NCI-H82 treated with DMSO at 0.1 percent for 48 hours (cell line): ENCODE results near the gene LPAR3.
"Not testable (repeated sequence)": the region's sequence is repeated elsewhere in the genome, so short reads cannot be mapped to it uniquely, and the experiment has no call there.

ENCODE experiments used
- DNase-seq: peaks from one replicate; lab custom pipeline; 2025; ENCODE audit not compliant: unreplicated experiment; lab: John Stamatoyannopoulos, UW

The LPAR3 gene, protein sequence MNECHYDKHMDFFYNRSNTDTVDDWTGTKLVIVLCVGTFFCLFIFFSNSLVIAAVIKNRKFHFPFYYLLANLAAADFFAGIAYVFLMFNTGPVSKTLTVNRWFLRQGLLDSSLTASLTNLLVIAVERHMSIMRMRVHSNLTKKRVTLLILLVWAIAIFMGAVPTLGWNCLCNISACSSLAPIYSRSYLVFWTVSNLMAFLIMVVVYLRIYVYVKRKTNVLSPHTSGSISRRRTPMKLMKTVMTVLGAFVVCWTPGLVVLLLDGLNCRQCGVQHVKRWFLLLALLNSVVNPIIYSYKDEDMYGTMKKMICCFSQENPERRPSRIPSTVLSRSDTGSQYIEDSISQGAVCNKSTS

DNA sequence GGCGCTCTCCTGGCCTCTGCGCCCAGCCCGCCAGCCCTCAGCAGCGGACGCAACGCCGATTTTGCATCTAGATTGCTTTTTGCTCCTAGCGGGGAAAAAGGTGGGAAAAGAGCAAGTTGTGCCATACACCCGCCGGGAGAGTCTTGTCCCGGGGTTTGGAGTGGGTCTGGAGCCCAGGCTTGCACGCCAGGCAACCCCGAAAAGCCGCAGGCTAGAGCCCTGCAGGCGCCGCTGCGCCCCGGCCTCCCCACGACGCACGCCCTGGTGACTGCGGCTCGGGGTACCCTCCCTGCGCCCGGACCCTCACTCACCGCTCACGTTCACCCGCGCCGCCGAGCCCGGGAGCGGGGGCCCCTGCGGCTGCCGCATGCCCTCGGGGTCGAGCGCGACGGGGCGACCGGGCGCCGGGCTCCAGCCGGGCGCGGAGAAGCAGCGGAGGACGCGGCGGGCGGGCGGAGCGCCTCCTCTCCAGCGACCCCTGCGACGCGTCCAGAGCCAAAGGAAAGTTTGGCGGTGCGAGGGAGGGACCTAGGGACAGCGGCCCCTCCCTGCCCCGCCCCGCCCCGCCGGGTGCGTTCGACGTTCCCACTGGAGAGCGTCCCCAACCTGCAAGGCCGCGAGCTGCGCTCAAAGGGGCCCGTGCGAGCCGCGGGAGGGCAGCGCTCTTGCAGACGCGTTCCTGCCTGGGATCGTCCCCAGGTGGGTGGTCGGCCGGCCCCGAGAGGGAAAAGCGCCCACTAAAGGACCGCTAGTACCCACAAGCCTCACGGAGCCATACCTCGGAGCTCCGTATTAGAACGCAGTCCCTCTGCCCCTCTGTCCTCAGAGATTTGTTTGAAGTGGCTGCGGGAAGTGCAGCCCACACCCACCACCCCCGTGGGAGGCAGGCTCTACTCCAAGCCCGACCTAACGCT lies at the start of gene LPAR3:
TSS of gene LPAR3 (minus strand) at position 502 of the 914 bp plus-strand sequence. CDS start 27,086 bp downstream, outside the sequence.
- peak; percentile 35 for DNase-seq

DNA sequence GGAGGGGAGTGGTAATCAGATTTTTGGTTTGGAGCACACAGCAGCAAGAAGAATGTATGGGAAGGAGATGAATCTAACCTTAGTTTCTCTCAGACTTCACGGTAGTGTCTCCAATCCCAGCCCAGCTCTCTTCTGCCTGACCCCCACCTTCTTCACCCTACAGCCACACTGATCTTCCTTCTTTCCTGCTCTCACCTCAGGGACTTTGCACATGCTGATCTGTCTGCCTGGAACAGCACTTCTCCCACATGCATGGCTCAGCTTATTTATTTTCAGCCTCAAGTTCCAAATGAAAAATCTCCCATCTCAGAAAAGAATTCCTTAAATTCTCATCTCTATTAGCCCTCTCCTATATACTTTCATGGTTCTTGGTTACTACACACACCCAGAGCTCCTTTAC lies 48.8 kb upstream of the LPAR3 start:
- DNase-seq, result no peak

DNA sequence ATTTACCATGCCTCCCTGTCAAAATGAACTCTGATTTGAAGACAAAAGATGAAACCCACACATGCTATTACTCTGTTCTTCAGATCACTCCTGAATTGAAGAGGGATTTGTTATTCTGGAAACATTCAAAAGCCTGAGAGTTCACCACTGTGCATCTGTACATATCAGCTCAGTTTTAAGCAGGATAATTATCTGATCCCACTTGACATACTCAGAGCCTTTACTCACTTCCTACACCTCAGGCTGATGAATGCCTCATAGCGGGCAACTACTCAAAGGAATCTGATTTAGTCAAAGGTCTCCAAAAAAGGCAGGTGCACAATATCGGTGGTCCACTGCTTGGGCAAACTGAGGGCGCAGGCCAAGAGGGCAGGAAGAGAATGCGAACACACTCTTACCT lies 47.5 kb upstream of the LPAR3 start:
- DNase-seq, result no peak

DNA sequence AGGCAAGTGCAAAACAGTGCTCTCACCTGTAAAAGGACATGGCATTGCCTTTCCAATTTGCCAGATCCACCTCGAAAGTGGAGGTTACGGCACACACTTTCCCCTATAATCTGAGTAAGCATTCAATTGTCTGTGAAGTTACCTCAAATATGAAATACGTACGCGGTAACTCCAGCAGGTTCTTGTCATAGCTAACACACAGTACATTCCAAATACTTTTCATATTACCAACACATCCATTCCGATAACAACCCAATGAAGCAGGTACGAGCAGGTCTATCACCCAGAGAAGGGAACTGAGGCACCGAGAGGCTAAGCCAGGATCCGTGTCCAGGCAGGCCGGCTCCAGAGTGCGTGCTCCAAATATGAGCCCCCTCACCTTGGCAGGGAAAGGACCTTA lies 46.8 kb upstream of the LPAR3 start:
- DNase-seq, result no peak

DNA sequence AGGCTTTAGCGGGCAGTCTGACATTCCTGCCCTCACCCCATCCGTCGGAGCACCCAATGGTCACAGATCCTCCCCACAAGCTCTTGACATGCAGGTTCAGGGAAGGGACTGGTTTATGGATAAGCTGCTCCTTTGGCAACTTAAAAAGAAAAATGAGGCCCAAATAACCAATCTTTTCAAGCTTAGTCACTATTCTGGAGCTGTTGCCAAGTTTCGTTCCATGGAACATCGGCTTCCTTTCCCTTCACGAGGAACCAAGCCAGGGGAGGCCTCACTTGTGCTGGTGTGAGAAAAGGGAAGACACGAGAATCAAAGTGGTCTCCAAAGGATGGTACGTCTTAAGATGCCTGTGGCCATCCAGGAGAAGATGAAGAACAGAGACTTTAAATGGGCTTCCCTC lies 46.1 kb upstream of the LPAR3 start:
- DNase-seq, result no peak

DNA sequence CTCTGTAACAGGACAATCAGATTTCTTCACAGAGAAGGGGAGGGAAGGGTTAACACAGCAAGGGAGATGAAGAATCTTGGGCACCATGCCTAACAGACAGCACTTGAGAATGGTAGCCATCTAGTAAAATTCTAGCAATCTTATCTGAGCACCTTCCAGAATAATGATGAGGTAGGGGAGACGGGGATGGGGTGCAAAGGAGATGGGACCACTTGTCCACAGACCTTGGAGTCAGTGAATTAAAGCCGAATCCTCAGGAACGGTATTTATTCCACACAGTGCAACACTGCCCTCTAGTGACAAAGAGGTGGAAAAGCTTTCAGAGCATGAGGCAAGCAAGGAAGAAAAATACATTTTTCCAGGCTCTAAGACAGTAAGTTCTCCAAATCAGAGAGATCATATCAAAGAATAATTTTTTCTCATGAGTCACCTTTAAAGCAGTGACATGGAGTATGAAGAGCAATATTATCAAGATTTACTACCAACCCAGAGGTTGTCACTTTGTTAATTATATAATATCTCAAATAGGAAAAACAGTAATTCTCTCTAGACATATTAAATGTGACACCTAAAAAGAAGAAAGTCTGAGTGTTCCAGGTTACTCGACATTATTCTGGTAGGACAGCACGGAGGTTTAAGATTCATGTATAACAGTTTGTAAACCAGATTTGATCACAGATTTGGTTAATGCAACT lies 43.3 kb upstream of the LPAR3 start:
- DNase-seq, result peak; percentile 44

DNA sequence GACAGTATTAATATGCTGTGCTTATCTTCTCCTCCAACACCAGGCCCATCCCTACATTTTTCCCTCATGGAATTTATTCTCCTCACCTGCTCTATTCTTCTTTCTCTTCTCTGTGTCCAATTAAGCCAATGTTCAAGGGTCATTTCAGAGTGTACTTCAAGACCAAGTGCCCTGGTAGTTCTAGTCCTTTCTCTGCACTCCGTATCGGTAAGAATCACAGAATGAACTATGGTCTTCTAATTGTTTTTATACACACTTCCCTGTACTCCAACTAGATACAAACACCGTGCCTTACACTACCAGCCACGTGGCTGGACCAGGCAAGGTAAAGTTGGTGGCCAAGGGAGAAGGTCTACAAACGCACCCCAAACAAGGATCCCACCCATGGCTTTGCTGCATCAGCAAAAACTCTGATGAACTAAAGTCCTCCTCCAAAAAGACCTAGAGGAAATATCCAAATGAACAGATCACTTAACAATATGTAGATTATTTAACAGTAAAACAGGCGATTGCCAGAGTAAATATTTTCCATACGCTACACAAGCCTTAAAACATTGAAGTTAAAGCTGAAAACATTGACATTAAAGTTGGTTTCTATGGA lies 40.1 kb upstream of the LPAR3 start:
- no peak for DNase-seq

DNA sequence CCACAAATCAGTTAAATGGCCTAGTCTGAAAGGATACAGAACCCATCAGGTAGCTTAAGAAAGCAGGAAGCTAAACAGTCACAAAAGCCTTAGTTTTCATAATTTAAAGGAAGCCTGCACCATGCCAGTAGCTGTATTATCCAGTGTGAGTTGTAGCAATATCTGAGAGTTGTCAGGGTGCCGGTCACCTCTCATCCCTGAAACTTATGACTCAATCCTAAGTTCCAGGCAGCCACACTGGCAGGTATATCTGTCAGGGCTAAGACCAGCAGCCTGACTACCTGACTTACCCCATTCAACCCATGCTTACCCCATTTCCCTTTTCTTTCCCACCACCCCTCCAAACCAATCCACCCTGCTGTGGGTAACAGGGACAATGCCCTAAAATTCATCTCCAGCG lies 37.8 kb upstream of the LPAR3 start:
- DNase-seq, result no peak

DNA sequence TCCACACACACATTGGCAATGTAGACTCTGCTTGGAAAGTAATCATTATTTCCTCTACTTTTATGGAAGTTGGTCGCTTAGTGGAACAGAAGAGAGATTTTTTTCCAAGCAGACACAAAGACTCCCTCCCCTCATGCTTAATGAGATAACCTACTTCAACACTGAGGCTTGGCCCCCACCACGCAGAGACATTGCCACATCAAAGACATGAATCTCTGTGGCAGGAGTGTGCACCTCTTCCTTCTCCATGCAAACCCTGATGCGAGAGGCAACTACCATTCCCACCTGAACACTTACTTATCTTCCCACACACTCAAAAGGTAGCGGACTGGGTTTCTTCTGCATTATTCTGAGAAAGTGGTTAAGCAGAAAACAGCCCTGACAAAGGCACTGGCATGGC lies 37.3 kb upstream of the LPAR3 start:
- DNase-seq, result no peak

DNA sequence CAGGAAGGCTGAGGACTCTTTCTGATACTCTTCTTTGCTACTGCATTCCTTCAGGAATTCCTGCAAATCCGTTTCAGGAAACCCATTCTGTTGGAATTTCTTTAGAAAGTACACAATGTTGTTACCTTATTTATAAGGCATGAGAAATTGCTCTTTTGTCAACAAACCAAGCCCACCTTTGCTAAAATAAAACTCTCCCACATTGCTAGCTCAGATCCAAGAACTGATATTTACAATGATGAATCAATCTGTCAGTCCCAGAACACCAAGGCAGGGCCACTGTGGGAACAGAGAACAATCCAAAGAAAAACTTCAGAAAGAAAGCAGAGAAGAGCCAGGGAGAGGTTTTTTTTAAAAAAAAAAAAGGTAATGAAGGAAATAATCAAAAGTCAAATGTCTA lies 36.6 kb upstream of the LPAR3 start:
- DNase-seq, result no peak

DNA sequence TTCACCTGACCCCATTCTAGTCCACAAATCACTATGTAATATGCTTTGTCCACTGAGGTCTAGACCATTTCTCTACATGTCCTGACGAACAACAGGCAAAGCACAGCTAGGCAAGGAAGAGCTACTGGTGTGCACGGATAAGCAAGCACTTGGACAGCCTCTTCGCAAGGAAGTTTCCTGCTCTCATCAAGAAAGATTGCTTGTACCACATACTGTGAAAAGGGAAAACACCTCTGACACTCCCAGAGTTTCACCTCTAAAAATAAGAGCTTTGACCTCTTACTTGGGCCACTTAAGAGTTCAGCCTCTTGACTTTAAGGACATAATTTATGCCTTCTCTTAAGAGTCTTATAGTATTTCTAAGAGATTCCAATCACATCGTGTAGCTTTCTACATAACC lies 36.0 kb upstream of the LPAR3 start:
- DNase-seq, result no peak

DNA sequence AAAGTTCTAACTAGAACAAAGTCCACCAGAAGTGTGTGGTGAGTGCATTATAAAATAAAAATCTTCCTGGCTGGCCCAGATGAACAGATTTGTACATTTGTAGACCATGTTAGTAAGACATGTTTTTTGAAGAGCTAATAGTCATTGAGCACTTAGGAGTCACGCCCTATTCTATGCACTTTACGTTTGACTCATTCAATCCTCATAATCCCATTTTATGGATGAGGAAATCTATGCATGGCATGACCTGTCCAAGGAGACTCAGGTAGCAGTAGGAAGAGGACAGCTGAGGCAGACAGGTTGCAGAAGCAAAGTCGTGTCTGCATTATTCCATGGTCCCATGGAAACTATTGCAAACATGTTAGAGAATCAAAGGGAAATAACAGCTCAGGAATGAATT lies 30.3 kb upstream of the LPAR3 start:
- no peak for DNase-seq

DNA sequence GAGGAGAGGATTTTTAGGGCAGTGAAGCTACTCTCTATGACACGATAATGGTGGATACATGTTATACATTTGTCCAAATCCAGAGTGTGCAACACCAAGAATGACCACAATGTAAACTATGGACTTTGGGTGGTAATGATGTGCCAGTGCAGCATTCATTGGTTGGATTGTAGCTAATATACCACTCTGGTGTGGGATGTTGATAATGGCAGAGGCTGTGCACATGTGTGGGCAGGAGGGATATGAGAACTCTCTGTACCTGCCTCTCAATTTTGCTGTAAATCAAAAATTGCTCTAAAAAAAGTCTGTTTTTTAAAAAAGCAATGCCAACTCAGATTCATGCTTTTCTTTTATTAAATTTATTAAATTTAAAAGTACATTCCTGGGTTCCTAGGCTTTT lies 27.2 kb upstream of the LPAR3 start:
- no peak for DNase-seq

DNA sequence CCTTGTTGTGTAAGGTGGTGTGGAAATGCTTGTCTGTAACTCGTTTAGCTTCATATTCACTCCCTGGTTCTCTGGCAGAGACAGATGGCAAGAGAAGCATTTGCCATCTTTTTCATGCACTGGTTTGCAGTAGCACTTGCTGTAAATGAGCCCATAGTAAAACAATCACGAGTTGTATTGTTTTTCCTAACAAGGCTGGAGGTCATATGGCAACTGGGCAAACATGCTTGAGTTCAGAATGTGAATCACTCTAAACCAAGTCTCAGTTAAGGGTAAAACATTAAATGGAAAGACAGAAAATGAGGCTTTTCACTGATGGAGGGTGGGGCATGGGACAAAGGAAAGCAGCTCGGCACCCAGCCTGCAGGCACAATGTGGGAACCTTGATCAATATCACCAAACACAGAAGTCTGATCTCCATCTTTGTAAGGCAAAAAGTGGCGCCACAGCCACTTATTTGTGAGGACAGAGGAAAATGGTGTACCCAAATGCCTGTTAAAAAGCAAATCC lies 26.5 kb upstream of the LPAR3 start:
- no peak for DNase-seq

DNA sequence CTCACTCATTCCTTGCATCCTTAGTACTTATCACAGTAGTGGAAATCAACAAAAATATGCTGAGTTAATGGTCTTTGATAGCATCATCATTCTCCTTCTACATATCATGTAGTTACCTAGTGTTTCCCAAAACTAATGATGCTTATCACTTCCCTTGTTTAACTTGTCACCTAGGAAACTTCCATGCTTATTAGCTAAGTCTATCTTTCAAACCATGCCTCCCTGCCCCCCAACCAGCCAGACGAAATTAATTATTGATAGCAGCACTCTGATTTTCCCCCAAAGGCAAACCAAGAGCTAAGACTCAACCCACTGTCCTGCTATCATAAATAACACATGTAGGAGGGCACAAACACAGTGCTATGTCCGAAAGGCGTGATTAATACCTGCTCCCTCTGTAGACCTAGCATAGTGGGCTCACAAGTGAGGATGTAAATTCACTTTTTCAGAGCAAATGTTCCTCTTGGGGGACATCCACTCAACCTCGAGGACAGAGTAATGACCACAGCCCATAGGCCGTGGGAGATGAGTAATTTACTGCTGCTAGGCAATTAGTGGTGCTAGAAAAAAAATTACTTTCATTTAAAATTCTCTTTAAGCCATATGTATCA lies 25.8 kb upstream of the LPAR3 start:
- DNase-seq, result no peak

DNA sequence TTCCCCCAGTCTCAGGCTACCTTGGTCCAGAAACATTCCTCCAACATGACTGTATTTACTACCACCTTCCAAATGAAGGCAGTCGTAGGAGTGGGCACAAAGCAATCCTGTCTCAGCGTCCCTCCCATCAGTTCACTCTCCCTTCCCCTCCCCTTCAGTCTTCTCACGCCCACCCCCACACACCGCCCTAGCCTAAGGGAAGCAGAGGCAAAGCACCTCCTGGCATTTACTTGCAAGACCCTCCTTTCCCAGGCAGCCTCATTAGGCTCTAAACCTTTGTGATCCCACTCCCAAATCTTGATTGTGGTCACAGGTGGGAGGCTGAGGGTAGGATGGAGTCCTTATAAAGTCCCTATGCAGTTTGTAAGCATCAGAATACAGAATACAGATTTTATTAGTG lies 23.9 kb upstream of the LPAR3 start:
- no peak for DNase-seq

DNA sequence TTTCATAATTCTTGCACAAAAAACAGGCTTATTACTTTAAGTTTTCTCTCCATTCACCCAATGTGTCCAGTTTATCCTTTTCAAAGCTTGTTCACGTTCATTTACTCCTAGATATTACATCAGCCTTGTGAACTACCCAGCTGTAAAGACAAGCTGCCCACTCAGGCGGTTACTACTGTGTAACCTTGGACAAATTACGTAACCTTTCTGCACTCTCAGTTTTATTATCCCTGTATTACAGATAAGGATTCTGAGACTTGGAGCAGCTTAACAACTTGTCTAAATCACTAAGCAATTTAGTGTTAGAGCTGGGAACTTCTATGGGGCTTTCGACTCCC lies 20.5 kb upstream of the LPAR3 start:
- DNase-seq, result no peak

DNA sequence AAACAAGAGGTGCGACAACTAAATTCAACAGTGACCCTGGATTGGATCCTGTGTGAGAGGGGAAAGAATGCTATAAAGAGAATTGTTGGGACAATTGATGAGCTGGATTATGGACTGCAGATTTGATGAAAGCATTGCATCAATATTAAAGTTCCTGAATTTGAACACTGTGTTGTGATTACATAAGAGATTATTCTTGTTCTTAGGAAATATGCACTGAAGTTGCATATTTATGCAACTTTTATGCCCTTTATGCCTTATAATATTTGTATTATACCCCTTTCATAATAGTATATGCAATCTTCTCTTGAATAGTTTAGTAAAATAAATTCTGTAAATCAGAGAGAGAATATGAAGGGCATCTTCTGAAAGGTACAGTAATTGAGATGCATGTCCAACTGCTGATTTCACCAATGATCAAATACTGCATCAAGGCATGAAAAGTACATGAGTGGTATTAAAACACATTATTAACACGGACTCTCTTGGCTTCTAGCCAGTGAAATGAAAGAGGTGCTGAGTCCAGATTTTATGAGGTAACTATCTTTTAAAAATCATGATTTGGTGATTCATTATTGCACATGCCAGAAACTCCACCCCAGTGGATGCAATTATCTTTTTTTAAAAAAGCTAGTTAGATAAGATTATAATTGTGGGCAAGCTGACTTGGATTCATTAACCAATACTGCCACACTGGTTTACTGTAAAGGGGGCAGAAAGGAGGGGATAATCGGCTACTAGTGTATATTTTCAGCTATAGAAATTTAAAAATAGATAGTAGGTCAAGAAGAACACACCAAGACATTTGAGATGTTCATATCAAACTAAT lies 19.9 kb upstream of the LPAR3 start:
- no peak for DNase-seq

DNA sequence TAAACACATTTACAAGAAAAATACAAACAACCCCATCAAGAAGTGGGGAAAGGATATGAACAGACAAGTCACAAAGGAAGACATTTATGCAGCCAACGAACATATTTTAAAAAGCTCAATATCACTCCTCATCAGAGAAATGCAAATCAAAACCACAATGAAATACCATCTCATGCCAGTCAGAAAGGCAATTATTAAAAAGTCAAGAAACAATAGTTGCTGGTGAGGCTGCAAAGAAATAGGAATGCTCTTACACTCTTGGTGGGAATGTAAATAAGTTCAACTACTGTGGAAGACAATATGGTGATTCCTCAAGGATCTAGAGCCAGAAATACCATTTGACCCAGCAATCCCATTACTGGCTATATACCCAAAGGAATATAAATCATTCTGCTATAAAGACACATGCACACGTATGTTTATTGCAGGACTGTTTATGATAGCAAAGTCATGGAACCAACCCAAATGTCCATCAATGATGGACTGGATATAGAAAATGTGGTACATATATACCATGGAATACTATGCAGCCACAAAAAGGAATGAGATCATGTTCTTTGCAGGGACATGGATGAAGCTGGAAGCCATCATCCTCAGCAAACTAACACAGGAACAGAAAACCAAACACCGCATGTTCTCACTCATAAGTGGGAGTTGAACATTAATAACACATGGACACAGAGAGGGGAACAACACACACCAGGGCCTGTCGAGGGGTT lies 15.9 kb upstream of the LPAR3 start:
- not testable (repeated sequence) for DNase-seq
